ENCODE measurements around the gene BMPER. TPM values are rescaled to one million over a fixed set of nuclear protein-coding genes. Genes with fewer than 3 reads are reported as not detected.

Gene BMPER
- total RNA-seq, 4 donors from 2014 or later: 3.1 to 33.3 (median 8.0) TPM

DNA sequence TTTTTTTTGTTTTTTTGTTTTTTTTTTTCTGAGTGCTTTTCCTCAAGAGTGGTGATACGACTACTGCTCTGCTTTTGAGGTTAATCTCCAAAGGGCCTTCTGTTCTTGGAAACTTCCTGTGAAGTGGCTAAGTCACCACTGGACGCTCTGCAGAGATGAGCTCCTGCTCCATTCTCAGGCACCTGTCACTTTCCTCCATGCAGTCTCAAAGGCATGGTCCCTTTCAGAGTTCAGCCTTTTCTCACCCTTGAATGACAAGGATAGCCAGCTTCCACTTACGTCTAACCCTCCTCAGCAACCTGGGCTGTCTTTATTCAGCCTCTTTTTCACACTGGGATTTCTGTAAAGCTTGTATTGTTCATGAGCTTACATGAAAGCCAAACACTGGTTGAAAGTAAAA, 65.8 kb downstream of the BMPER start:
- no peak overlapping the region for H3K4me3 ChIP-seq
- H3K27ac ChIP-seq: no peak overlapping the region
- H3K4me1 ChIP-seq: peaks cover 0 to 7% (median 0%) of the 10 kb centered on the region in 4 donors
- no peaks in the 10 kb centered on the region for H3K9me3 ChIP-seq
- TF ChIP-seq POLR2A (IDR thresholded peaks at IDR 0.05): no peak
- TF ChIP-seq, protein P1, sequence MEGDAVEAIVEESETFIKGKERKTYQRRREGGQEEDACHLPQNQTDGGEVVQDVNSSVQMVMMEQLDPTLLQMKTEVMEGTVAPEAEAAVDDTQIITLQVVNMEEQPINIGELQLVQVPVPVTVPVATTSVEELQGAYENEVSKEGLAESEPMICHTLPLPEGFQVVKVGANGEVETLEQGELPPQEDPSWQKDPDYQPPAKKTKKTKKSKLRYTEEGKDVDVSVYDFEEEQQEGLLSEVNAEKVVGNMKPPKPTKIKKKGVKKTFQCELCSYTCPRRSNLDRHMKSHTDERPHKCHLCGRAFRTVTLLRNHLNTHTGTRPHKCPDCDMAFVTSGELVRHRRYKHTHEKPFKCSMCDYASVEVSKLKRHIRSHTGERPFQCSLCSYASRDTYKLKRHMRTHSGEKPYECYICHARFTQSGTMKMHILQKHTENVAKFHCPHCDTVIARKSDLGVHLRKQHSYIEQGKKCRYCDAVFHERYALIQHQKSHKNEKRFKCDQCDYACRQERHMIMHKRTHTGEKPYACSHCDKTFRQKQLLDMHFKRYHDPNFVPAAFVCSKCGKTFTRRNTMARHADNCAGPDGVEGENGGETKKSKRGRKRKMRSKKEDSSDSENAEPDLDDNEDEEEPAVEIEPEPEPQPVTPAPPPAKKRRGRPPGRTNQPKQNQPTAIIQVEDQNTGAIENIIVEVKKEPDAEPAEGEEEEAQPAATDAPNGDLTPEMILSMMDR (IDR thresholded peaks at IDR 0.05): no peak
- no peak for TF ChIP-seq EP300 (IDR thresholded peaks at IDR 0.05)
- WGBS, 2 donors: 78 to 83% methylated on average over 3 of the region's 3 CpGs
- H3K36me3 ChIP-seq: peaks cover 0 to 3% (median 0%) of the 10 kb centered on the region in 3 donors
- no peaks in the 10 kb centered on the region for H3K27me3 ChIP-seq
- no peak for DNase-seq (ENCODE audit: low spot score in 2 of 2)

DNA sequence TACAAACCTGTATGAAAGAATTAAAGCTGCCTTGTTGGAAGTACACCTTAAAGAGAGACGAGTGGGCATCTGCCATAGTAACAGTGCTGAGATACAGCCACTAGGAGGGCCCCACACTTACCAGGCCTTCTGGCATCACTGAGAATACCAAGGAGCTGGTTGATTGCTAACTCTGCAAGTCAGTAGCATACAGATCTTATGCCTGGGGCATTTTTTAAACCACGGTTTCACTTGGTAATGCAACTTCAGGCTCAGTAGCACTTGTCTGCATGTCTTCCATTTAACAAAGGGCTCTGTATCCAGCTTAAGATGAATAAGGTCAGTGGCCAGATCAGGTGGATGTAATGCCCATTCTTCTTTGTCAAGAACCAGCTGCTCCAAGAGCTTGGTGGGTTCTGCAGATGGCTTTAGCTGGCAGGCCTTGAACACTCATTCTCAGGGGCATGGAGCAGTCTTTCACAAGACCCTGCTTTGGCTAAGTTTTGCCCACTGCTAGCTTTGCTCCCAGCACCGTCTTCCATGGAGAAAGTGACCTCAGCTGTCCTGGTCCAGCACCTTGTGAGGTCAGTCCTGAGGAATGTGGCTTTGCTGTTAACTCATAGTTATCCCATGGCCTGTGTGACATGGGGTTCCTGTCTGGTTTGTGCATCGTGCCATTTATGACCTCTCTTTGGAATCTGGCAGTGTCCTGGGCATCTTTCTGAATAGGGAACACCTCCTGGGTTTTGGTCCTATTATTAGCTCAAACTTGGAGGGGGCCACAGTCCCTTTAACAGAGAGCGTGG, 68.1 kb downstream of the BMPER start:
- Histone ChIP-seq H3K9me3 (no peaks in the 10 kb centered on the region), H3K4me3 (no peak overlapping the region), H3K27ac (no peak overlapping the region), H3K36me3 (peaks cover 0 to 10% (median 0%) of the 10 kb centered on the region in 3 donors), H3K4me1 (peaks cover 0 to 7% (median 0%) of the 10 kb centered on the region in 4 donors), H3K27me3 (no peaks in the 10 kb centered on the region)
- no peak for DNase-seq (ENCODE audit: low spot score in 2 of 2)
- 67 to 79% methylated on average over 5 of the region's 5 CpGs for WGBS, 2 donors
- TF ChIP-seq, protein P1 (IDR thresholded peaks at IDR 0.05): no peak
- TF ChIP-seq POLR2A (IDR thresholded peaks at IDR 0.05) (no peak), EP300 (IDR thresholded peaks at IDR 0.05) (no peak)

DNA sequence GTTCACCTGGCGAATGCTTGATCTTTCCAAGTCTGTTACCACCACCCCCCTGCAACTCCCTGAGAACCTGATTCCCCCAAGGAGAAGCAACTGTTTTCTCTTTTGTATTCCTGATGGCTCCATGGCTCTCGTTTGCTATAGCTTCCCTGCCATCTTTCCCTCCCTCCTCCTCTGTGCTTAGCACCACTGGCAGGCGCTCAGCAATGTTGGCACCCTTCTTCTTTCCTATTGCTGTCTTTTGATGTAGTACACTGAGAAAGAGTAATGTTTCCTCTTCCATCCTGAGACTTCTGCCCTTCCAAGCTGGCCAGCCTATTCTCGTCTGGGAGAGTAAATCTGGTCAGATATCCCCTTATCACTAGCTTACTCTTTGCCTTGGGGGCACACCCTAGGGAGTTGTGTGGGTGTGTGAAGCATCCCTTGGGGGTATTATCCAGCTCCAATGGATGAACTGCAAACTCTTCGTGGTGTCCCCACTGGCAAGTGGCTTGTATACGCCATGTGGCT, 74.0 kb downstream of the BMPER start:
- H3K36me3 ChIP-seq: peaks cover 0 to 9% (median 0%) of the 10 kb centered on the region in 3 donors
- no peak overlapping the region for H3K4me3 ChIP-seq
- TF ChIP-seq, protein P1 (IDR thresholded peaks at IDR 0.05): no peak
- no peak for TF ChIP-seq EP300 (IDR thresholded peaks at IDR 0.05)
- TF ChIP-seq POLR2A (IDR thresholded peaks at IDR 0.05): no peak
- H3K4me1 ChIP-seq: peaks cover 0 to 9% (median 0%) of the 10 kb centered on the region in 4 donors
- no peak for DNase-seq (ENCODE audit: low spot score in 2 of 2)
- no peaks in the 10 kb centered on the region for H3K9me3 ChIP-seq
- WGBS, 2 donors: 83 to 84% methylated on average over 6 of the region's 6 CpGs
- H3K27ac ChIP-seq: no peak overlapping the region
- no peaks in the 10 kb centered on the region for H3K27me3 ChIP-seq

DNA sequence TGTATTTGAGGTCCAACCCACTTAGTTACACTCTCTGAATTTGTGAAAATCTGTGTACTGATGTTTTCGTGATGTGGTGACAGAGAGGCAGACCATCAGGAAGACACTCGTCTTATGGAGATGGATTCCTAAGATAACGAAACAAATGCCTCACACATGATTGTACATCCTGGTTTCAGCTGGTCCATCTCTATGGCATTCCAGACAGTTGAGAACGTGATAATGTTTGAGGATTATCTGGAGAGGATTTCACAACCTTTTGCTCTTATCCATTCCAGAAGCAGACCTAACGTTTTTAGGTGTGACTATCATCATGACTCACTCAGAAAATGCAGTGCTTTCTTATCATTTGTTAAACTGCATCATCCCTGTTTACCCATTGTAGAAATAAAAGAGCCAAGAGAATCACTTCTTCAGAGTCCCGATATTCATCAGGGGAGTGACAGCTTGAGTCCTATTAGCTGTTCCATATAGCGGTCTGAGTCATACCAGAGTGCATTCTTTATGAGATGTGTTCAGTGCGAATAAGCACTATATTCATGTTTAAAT, 74.5 kb downstream of the BMPER start:
- no peaks in the 10 kb centered on the region for H3K27me3 ChIP-seq
- DNase-seq (ENCODE audit: low spot score in 2 of 2): no peak
- H3K4me1 ChIP-seq: peaks cover 0 to 9% (median 0%) of the 10 kb centered on the region in 4 donors
- TF ChIP-seq, protein P1 (IDR thresholded peaks at IDR 0.05): no peak
- TF ChIP-seq POLR2A (IDR thresholded peaks at IDR 0.05) (no peak), EP300 (IDR thresholded peaks at IDR 0.05) (no peak)
- H3K9me3 ChIP-seq: no peaks in the 10 kb centered on the region
- WGBS, 2 donors: 81 to 83% methylated on average over 8 of the region's 8 CpGs
- H3K27ac ChIP-seq: no peak overlapping the region
- H3K36me3 ChIP-seq: peaks cover 0 to 9% (median 0%) of the 10 kb centered on the region in 3 donors
- no peak overlapping the region for H3K4me3 ChIP-seq

DNA sequence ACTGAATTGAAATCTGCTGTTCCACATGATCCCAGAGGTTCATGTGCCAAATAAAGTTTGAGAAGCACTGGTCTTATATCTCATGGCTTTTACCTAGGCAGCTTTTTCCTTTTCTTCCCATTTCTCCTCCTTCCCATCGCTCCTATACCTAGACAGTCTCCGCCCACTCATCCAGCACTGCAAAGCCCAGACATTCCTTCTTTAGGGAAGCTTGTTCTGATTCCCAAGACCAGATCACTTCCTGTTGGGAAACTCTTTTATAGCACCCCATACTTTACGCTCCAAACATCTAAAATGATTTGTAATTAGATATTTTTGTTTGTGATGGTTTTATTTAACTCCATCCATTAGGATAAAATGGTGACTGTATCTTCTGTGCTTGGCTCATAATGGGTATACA, 75.9 kb downstream of the BMPER start:
- 85 to 87% methylated on average over 3 of the region's 3 CpGs for WGBS, 2 donors
- H3K27ac ChIP-seq: no peak overlapping the region
- TF ChIP-seq POLR2A (IDR thresholded peaks at IDR 0.05): no peak
- TF ChIP-seq EP300 (IDR thresholded peaks at IDR 0.05): no peak
- TF ChIP-seq, protein P1 (IDR thresholded peaks at IDR 0.05): no peak

More for the DNA sequence above, 75.9 kb downstream of the BMPER start:
- no peak for DNase-seq (ENCODE audit: low spot score in 2 of 2)
- Histone ChIP-seq H3K36me3 (peaks cover 0 to 9% (median 0%) of the 10 kb centered on the region in 3 donors), H3K27me3 (no peaks in the 10 kb centered on the region), H3K9me3 (no peaks in the 10 kb centered on the region), H3K4me3 (no peak overlapping the region), H3K4me1 (peaks cover 0 to 9% (median 0%) of the 10 kb centered on the region in 4 donors)

All from tibial nerve (tissue), 4 donors.